DOHH2 (cell line): ENCODE results near the gene ERVV-1.
"Not testable (repeated sequence)": the region's sequence is repeated elsewhere in the genome, so short reads cannot be mapped to it uniquely, and the experiment has no call there.

Experiments
- H3F3A ChIP-seq: fragments of 200-600 bp; sonication (generic), shearing (Covaris generic); 2 replicates; pipeline ENCODE4 v1.6.0; 2016; ENCODE audit warnings: antibody characterized with exemption, mild to moderate bottlenecking; ENCODE audit not compliant: control insufficient read depth, insufficient read depth
- H3K27ac ChIP-seq: fragments of 200-600 bp; sonication (generic); 2 replicates; pipeline ENCODE4 v1.5.1; 2014; ENCODE audit warnings: low read depth, mild to moderate bottlenecking, low read length, moderate library complexity
- H3K27me3 ChIP-seq: fragments of 200-600 bp; sonication (generic); 2 replicates; pipeline ENCODE4 v1.6.1; 2014; ENCODE audit warnings: mild to moderate bottlenecking, low read length, mixed read lengths; ENCODE audit not compliant: control insufficient read depth
- H3K36me3 ChIP-seq: fragments of 200-600 bp; sonication (generic); 2 replicates; pipeline ENCODE4 v1.6.1; 2014; ENCODE audit warnings: mild to moderate bottlenecking, low read length, moderate library complexity, mixed read lengths; ENCODE audit not compliant: control insufficient read depth
- H3K4me1 ChIP-seq: fragments of 200-600 bp; sonication (generic); 2 replicates; pipeline ENCODE4 v1.6.1; 2014; ENCODE audit warnings: mild to moderate bottlenecking, low read length, mixed read lengths; ENCODE audit not compliant: control insufficient read depth
- H3K4me2 ChIP-seq: fragments of 200-600 bp; sonication (generic); 2 replicates; pipeline ENCODE4 v1.6.0; 2014; ENCODE audit warnings: mild to moderate bottlenecking, low read length, moderate library complexity
- H3K4me3 ChIP-seq: fragments of 200-600 bp; sonication (generic); 2 replicates; pipeline ENCODE4 v1.5.1; 2014; ENCODE audit warnings: mild to moderate bottlenecking, low read length, mixed read lengths
- H3K79me2 ChIP-seq: fragments of 200-600 bp; sonication (generic); 2 replicates; pipeline ENCODE4 v1.6.1; 2014; ENCODE audit warnings: mild to moderate bottlenecking, low read length, mixed read lengths; ENCODE audit not compliant: control insufficient read depth
- H3K9me2 ChIP-seq: fragments of 200-600 bp; sonication (generic); replicated peaks from 2 replicates; pipeline ENCODE4 v1.6.1; 2014; ENCODE audit warnings: mild to moderate bottlenecking, low read length, mixed read lengths; ENCODE audit not compliant: control insufficient read depth
- H3K9me3 ChIP-seq: fragments of 200-600 bp; sonication (generic); 2 replicates; pipeline ENCODE4 v1.6.1; 2014; ENCODE audit warnings: antibody characterized with exemption, low read length, mixed read lengths; ENCODE audit not compliant: control insufficient read depth, insufficient read depth
- H4K20me1 ChIP-seq: fragments of 200-600 bp; sonication (generic); 2 replicates; pipeline ENCODE4 v1.6.0; 2014; ENCODE audit warnings: low read depth, mild to moderate bottlenecking, antibody characterized with exemption, low read length, moderate library complexity; ENCODE audit not compliant: control insufficient read depth, insufficient read depth
- EZH2phosphoT487 ChIP-seq: fragments of 200-600 bp; sonication (generic); IDR thresholded peaks from 2 replicates; pipeline ENCODE4 v1.6.1; 2017; ENCODE audit warnings: borderline replicate concordance, mild to moderate bottlenecking, antibody characterized with exemption, low read length, moderate library complexity, mixed read lengths
- TF ChIP-seq, protein P1 (sequence below): fragments of 200-600 bp; sonication (generic); IDR thresholded peaks from one replicate; pipeline ENCODE4 v1.5.1; 2014; ENCODE audit warnings: antibody characterized with exemption, mild to moderate bottlenecking, low read depth, low read length; ENCODE audit not compliant: poor library complexity, severe bottlenecking

ERVV-1 gene

DNA sequence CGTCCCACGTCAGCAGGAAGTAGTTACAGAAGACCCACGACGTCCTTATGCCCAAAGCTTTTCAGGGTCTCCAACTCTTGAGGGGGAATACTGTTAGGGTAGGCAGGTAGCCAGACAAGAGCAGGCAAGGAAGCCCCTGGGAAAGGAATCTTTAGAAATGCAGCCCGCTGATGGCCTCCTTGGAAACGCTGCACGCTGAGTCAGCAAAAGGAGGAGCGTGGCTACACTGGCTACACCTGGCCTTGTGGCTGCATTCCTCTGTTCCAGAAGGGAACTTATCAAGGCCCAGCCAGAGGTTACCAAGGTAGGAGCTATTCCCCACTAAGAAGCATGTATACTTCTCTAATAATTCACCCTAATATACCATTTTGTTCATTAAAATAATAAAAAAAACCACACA, 2.0 kb downstream of the ERVV-1 start:
- no peak overlapping the region for H3K4me2 ChIP-seq
- TF ChIP-seq EZH2phosphoT487: no peak
- TF ChIP-seq, protein P1, sequence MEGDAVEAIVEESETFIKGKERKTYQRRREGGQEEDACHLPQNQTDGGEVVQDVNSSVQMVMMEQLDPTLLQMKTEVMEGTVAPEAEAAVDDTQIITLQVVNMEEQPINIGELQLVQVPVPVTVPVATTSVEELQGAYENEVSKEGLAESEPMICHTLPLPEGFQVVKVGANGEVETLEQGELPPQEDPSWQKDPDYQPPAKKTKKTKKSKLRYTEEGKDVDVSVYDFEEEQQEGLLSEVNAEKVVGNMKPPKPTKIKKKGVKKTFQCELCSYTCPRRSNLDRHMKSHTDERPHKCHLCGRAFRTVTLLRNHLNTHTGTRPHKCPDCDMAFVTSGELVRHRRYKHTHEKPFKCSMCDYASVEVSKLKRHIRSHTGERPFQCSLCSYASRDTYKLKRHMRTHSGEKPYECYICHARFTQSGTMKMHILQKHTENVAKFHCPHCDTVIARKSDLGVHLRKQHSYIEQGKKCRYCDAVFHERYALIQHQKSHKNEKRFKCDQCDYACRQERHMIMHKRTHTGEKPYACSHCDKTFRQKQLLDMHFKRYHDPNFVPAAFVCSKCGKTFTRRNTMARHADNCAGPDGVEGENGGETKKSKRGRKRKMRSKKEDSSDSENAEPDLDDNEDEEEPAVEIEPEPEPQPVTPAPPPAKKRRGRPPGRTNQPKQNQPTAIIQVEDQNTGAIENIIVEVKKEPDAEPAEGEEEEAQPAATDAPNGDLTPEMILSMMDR: no peak
- H3K27ac ChIP-seq: no peak overlapping the region
- H3K79me2 ChIP-seq: no peaks in the 10 kb centered on the region
- no peaks in the 10 kb centered on the region for H4K20me1 ChIP-seq
- H3K9me3 ChIP-seq: peaks cover 3% of the 10 kb centered on the region; the same call in 1 of the 2 replicates
- H3K9me2 ChIP-seq: no peaks in the 10 kb centered on the region
- no peaks in the 10 kb centered on the region for H3K27me3 ChIP-seq
- no peaks in the 10 kb centered on the region for H3K4me1 ChIP-seq
- no peak overlapping the region for H3K4me3 ChIP-seq
- H3K36me3 ChIP-seq: no peaks in the 10 kb centered on the region
- H3F3A ChIP-seq: no peaks in the 10 kb centered on the region

DNA sequence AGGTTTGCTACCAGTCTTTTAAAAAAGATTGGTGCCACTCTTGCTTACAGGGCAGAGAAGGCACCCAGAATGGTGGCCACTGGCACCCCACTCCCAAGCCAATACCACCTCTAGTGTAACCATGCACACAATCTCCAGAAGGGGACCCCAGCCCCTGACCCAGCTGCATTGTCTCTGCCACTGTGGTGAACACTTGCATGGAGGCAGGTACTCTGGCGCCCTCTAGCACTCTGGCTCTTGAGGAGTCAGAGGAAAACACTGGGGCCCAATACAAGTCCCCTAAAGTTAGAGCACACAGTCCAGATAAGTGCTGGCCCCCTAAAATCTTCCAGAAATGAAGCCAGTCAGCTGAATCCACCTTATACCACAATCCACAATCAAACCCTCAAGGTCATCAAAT, 6.0 kb downstream of the ERVV-1 start:
- H3K27ac ChIP-seq: no peak overlapping the region
- no peaks in the 10 kb centered on the region for H3K27me3 ChIP-seq
- no peak overlapping the region for H3K4me2 ChIP-seq
- H3F3A ChIP-seq: no peaks in the 10 kb centered on the region
- TF ChIP-seq EZH2phosphoT487: no peak
- TF ChIP-seq, protein P1: peak; percentile 57
- no peaks in the 10 kb centered on the region for H3K9me3 ChIP-seq
- H3K36me3 ChIP-seq: no peaks in the 10 kb centered on the region
- H3K79me2 ChIP-seq: no peaks in the 10 kb centered on the region
- H3K4me3 ChIP-seq: no peak overlapping the region
- no peaks in the 10 kb centered on the region for H3K9me2 ChIP-seq
- H3K4me1 ChIP-seq: no peaks in the 10 kb centered on the region
- H4K20me1 ChIP-seq: no peaks in the 10 kb centered on the region

DNA sequence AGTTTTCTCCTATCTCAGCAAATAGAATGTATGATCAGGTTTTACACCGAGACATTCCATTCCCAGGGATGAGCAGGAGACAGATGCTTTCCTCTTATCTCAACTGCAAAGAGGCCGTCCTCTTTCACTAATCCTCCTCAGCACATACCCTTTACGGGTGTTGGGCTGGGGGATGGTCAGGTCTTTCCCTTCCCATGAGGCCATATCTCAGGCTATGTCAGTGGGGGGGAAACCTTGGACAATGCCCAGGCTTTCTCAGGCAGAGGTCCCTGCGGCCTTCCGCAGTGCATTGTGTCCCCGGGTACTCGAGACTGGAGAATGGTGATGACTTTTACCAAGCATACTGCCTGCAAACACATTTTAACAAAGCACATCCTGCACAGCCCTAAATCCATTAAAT, 14.6 kb downstream of the ERVV-1 start:
- not testable (repeated sequence) for H3K4me2 ChIP-seq, H3K27ac ChIP-seq, H4K20me1 ChIP-seq, H3K9me2 ChIP-seq, H3K36me3 ChIP-seq, H3K4me1 ChIP-seq, H3K9me3 ChIP-seq, H3K27me3 ChIP-seq, H3K4me3 ChIP-seq, H3K79me2 ChIP-seq, H3F3A ChIP-seq

DNA sequence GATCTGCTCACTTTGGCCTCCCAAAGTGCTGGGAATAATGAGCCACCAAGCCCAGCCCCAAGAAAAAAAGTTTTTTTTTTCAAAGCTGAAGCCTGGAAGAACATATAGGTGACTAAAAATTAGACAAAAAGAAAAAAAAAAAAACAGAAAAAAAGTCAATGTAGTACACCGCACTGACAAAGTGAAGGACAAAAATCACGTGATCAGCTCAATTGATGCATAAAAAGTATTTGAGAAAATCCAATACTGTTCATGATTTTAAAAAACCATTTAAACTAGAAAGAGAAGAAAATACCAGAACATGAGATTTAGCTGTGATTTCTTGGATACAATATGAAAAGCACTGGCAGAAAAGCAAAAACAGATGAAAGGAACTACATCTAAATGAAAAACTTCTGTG, 20.3 kb downstream of the ERVV-1 start:
- Histone ChIP-seq H3K27ac (no peak overlapping the region), H3F3A (no peaks in the 10 kb centered on the region), H3K9me3 (peaks cover 8% of the 10 kb centered on the region; the same call in 1 of the 2 replicates), H3K4me3 (no peak overlapping the region), H3K4me1 (no peaks in the 10 kb centered on the region), H3K4me2 (no peak overlapping the region), H3K27me3 (no peaks in the 10 kb centered on the region), H3K9me2 (no peaks in the 10 kb centered on the region), H3K79me2 (no peaks in the 10 kb centered on the region), H3K36me3 (no peaks in the 10 kb centered on the region), H4K20me1 (no peaks in the 10 kb centered on the region)
- TF ChIP-seq EZH2phosphoT487: no peak
- TF ChIP-seq, protein P1: no peak
